KG1 (cell line): Measurements from ENCODE around the gene CCDC187.
"Not testable (repeated sequence)": the region's sequence is repeated elsewhere in the genome, so short reads cannot be mapped to it uniquely, and the experiment has no call there.

Experiments used
- DNase-seq: peaks from one replicate; lab custom pipeline; 2025; lab: John Stamatoyannopoulos, UW

CCDC187 gene

DNA sequence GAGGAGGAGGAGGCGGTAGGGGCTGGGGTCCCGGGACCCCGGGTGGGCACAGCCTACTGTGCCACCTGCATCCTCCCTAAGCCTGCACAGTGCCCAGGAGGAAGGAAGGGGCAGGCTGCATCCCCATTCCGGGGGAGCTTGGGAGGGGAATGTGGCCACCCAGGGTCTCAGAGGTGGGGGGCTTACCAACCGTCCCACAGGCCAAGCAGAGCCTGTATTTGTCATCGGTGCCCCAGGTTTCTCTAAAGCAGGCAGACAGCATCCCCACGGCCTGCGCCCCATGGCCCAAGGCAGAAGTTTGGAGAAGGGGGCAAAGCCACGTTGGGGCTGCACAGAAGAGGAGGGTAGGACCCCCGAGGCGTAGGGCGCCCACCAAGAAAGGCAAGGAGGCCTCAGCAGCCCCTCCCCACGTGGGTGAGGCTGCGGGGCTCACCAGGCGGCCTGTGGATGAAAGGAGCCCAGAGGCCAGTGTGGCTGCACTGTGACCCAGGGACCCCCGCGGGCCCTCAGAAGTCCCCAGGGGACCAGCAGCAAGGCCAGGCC lies 22.9 kb upstream of the CCDC187 start:
- no peak for DNase-seq

DNA sequence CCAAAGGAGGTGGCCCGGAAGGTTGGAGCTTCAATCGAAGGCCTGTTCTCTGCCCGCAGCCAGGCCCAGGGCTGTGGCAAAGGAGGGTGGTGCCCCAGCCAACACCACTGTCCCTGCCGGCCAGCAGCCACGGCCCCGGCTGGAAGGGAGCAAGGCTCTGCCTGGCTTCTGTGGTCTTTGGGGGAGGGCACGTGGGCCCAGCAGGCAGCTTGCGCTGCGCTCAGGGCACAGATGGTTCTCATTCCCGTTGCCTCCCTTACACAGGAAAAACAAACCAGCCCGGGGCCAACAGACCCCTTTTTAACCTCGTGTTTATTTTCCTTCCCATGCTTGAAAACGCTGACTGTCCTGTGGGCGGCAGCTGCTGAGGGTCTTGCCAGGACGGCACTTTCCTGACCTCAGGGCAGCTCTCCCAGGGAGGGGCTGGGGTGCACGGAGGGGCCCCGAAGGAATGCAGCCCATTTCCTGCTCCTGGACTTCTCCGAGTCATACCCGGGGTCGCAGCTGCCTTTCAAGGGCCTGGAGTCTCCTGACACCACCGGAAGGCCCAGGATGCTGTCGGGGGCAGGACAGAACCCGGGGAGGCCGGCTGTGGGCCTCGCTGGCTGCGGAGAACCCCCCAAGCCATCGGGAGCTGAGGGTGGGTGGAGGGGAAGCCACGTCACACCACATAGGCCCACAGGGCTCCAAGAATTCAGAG lies 22.3 kb upstream of the CCDC187 start:
- no peak for DNase-seq

DNA sequence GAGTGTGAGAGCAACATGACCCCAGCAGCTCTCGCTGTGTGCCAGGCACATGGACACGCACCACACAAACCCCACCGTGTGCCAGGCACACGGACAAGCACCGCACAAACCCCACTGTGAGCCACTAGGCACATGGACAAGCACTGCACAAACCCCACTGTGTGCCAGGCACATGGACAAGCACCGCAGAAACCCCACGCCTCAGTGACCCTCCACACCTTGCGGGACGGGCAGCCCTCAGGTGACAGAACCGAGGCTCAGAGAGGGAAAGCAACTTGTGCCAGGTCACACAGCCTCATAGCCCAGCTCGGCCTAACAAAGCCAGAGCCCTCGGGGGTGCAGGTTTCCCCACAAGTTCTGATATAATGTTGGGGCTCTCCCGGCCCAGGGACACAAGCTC lies 21.5 kb upstream of the CCDC187 start:
- DNase-seq: no peak

DNA sequence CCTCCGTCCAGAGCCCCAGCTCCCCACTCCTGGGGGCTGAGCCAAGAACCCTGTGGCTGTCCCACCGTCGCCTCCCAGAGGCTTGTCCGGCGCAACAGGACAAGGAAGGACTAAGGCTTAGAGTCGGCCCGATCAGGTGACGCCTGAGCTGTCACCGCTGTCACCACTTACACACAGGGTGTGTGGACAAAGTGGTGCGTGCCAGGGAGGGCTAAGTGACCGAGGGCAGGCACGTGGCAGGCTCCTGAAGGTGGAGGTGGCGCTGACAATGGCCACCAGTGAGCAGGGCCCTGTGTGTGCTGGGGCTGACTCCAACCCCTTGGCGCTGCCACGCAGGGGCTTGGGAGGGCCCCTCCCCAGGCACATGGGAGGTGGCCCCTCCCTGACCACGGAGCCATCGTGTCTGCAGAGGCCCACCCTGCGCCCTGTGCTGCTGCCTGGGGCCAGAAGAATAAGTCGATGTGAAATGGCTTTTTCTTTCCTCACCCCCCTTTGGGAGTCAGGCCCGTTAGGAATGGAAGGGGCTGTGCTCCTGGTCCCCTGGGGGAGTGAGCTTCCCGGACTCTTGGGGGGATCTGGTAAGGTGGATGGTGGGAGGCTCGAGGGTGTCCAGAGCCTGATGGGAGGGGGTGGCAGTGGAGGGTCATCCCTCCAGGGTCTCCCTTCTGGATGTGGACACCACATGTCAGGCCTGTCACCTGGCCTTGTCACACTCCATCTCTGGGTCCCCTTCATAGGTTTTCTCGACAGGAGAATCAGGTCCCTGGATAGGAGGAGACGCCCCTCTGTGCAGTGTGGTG lies 20.8 kb upstream of the CCDC187 start:
- DNase-seq: no peak

DNA sequence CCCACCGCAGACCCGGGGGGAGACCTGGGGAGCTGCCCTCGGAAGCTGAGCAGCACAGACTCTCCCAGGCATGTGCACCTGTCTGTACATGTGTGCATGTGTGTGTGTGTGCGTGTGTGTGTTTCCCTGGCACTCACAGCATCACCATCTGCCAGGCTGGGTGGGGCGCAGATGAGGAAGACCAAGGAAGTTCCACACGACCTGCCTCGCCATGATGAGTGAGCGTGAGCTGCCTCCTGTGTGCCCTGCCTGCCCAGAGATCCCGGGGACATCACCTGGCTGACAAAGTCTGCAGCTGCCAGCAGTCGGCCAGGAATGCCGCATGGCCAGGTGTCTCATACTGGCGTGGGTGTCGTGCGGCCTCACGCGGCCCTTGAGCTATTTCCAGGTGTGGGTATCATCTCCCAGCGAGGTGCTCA lies 19.5 kb upstream of the CCDC187 start:
- DNase-seq: no peak

DNA sequence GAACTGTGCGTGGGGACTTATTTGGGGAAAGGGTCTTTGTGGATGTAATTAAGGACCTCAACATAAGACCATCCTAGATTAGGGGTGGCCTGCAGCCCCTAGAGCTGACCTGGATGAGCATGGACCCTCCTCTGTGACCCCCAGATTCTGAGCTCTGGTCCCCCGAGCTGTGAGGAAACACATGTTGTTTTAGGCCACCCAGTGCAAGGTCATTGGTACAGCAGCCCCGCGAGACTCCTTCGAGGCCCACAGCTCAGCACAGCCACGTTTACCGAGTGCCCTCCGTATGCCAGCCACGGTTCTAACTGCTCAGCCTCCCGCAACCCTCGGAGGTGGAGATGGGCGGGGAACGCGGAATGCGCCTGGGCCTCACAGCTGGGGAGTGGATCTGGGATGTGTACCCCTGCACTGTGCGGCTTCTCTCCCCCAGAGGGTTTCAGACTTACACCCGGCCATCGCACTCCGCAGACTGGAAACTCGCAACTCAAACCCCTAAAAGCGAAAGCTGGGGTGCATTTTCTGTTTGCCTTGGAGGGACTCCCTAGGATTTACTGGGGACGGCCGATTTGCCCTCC lies 18.9 kb upstream of the CCDC187 start:
- DNase-seq: no peak

DNA sequence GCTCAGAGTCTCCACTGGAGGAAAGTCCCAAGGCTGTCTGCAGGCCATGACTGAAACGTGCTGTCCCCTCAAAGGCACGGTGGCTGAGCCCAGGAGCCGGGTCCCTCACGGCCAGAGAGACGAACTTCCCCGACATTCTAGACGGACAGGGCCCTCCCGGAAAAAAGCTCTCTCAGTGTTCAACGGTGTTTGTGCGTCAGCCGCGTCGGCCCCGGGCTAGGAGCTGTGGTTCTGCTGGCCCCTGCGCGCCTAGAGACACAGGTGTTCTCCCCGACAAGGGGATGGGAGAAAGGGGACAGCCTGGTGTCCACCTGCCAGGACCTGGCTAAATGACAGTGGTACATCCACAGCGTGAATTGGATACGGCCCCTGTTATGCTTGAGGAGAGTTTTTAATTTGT lies 17.7 kb upstream of the CCDC187 start:
- no peak for DNase-seq

DNA sequence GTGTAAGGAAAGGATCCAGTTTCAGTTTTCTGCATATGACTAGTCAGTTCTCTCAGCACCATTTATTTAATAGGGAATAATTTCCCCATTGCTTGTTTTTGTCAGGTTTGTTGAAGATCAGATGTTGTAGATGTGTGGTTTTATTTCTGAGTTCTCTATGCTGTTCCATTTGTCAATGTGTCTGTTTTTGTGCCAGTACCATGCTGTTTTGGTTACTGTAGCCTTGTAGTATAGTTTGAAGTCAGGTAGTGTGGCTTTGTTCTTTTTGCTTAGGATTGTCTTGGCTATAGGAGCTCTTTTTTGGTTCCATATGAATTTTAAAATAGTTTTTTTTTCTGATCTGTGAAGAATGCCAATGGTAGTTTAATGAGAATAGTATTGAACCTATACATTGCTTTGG lies 17.1 kb upstream of the CCDC187 start:
- not testable (repeated sequence) for DNase-seq

DNA sequence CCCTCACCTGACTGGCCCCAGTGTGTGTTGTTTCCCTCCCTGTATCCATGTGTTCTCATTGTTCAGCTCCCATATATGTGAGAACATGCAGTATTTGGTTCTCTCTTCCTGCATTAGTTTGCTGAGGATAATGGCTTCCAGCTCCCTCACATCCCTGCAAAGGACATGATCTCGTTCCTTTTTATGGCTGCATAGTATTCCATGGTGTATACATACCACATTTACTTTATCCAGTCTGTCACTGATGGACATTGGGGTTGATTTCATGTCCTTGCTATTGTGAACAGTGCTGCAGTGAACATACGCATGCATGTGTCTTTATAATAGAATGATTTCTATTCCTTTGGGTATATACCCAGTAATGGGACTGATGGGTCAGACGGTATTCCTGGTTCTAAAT lies 16.1 kb upstream of the CCDC187 start:
- not testable (repeated sequence) for DNase-seq

DNA sequence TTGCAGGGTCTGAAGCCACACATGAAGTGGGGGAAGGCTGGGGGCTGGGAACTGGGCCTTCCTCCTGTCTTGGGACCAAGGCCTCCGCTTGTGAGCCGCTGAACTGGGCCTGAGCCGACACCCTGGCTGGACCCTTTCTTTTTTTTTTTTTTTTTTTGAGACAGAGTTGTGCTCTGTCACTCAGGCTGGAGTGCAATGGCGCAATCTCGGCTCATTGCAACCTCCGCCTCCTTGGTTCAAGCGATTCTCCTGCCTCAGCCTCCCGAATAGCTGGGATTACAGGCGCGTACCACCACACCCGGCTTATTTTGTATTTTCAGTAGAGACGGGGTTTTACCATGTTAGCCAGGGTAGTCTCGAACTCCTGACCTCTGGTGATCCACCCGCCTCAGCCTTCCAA lies 15.3 kb upstream of the CCDC187 start:
- DNase-seq: not testable (repeated sequence)

DNA sequence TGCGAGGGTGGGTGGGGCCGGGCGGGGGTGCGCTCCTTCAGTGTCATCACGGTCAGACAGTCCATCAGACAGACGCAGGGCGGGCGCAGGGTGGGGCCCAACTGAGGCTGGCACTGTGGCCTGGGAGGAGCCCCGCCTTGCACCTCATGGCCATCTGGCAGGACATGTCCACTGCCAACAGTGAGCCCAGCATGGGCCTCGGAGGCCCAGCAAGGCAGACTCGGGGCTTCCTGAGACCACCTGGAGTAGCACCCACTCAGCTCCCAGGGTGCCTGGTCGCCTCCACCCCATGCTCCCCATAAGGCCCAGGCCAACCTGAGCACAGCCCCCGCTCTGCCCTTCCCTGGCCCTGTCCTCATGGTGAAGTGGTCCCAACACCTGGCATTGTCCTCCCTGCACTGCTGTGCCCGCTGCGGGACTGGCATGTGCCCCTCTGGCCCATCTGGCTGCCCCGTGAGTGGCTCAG lies 14.9 kb upstream of the CCDC187 start:
- no peak for DNase-seq

DNA sequence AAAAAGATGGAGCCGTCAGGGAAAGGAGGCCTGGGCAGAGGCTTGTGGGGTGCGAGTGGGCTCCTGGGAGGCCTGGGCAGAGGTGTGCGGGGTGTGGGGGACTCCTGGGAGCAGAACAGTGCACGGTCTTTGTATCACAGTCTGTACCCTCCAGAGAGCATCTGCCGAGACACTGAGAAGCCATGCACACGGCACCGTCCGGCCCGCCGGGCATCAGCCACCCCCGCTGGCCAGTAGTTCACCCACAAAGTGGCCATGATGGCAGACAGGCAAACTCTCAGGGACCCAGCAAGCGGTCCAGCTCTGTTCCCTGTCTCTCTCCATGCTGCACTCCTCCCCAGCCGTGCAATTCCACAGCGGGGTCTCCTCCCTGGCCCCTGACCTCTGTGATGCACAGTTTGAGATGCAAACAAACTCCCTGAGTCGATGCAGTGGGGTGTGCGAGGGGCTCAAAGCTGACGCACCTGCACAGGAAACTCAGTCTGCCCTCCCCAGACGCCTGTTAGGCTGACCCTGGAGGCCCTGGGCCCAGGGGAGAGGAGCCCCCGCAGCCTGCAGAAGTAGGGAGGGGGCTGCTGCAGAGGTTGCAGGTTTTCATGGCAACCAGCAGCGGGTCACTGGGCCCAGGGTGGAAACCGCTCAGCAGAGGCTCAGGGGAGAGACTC lies 14.3 kb upstream of the CCDC187 start:
- no peak for DNase-seq

DNA sequence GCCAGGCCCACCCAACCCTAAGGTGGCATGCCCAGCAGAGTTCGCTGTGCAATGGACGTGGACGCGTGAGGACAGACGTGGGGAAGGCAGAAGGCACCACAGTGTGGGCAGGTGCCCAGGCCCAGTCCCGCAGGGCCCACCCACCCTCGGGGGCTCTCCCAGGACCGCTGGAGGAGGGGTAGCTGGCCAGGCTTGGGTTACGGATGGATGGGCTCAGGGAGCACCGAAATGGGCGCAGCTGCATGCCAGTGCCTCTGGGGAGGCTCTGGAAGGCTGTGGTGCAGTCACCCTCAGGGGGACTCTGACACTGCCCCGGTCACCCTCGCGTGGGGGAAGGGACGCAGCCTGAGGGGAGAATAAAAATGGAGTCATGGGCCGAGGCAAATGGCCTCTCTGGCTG lies 13.8 kb upstream of the CCDC187 start:
- no peak for DNase-seq

DNA sequence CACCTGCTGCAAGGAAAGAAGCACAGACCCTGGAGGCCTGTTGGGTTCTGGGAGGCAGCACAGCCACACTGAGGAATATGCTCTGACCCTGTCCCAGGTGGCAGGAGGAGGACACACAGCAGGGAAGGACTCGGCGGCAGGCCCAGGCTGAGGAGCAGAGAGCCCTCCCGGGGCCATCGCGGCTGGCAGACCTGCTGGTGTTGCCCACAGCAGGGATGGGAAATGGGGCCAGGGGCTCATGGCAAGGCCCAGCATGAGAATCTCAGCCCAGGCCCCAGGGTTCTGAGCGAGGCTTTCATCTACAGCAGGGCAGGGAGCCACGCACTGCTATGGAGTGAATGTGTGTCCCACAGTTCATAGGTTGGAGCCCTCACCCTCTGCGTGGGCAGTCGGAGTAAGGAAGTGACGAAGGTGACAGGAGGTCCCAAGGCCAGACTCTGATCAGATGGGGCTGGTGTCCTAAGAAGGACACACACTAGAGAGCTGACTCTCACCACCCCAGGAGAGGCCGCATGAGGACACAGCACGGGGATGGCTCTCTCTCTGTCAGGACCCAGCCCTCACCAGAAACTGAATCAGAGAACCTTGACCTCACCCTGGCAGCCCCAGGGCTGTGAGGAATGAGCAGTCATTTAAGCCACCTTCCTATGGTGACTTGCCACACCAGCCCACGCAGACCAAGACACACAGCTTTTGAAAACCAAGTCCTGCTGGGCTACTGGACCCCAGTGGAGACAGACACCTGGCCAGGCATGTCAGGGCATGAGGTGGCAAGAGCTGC lies 13.2 kb upstream of the CCDC187 start:
- DNase-seq: no peak

DNA sequence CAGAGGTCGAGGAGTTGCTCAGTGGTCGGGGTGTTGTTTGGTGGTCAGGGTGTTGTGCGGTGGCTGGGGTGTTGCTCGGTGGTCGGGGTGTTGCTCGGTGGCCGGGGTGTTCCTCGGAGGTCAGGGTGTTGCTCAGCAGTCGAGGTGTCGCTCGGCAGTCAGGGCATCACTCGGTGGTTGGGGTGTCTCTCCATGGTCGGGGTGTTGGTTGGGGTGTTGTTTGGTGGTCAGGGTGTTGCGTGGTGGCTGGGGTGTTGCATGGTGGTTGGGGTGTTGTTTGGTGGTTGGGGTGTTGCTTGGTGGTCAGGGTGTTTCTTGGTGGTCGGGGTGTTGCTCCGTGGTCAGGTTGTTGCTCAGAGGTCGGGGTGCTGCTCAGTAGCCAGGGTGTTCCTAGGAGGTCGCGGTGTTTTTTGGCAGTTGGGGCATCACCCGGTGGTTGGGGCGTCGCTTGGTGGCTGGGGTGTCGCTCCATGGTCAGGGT lies 12.4 kb upstream of the CCDC187 start:
- DNase-seq: no peak

DNA sequence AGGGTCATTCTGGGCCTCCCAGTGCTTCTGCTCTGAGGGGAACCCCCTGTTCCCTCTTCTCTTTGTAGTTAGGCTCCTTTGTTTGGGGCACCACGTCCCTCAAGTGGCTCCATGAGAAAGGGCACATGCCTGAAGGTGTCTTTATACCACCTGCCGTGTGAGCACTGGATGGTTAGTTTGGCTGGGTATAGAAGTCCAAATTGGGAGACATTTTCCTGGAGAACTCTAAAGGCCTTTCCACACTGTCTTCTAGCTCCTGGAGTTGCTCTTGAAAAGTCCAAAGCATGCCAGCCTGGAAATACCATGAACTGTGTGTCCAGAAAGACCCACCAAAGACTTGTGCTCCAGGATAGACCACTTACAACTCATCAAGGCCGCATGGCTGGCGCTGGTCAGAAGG lies 11.1 kb upstream of the CCDC187 start:
- DNase-seq: no peak

DNA sequence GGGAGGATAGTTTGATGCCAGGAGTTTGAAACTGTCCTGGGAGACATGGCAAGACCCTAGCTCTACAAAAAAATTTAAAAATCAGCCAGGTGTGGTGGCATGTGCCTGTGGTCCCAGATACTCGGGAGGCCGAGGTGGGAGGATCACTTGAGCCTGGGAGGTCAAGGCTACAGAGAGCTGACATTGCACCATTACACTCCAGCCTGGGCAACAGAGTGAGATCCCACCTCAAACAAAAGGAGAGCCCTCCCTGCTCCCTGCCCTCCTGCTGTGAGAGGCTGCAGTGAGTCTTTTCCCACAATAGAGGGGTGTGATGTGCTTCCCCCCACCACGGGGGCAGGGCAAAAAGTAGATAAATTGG lies 10.1 kb upstream of the CCDC187 start:
- no peak for DNase-seq

DNA sequence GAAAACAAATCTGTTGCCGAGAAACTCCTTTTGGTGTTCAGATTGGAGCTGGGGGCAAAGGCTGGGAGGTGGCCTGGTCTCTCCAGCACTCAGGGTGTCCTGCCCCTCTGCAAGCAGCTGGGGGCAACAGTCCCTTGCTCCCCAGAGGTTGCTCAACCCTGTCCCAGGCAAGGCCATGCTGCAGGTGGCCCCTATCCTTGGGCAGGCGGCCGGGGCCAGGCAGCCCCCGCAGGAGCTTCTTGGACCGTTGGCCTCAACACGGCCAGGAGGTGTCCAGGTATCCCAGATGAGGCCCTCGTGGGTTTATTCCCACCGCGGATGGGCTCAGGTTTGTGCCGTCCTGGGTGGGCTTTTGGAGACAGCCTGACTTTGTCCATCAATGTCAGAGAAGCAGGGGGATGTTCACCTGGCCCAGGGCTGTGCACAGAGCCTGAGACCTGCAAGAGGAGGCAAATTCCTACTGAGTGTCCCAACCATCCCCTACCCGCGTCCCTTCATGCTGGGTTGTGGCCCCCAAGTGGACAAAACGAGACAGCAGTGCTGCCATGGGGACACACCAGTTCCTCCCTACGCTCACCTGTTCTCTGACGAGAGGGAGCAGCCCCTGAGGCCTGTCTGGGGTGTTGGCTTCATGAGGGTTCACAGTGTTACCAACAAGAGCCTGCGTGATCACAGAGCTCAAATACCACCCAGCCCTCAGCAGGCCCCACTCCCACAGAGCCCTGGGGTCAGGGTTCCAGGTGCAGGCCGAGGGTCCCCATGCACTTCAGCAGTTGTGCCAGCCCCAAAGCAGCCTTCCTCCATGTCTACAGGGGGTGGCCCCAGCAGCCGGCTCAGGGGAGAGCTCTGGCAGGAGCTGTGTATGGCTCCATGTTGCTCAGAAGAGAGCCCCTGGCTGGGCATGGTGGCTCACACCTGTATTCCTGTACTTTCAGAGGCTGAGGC lies 9.5 kb upstream of the CCDC187 start:
- no peak for DNase-seq

DNA sequence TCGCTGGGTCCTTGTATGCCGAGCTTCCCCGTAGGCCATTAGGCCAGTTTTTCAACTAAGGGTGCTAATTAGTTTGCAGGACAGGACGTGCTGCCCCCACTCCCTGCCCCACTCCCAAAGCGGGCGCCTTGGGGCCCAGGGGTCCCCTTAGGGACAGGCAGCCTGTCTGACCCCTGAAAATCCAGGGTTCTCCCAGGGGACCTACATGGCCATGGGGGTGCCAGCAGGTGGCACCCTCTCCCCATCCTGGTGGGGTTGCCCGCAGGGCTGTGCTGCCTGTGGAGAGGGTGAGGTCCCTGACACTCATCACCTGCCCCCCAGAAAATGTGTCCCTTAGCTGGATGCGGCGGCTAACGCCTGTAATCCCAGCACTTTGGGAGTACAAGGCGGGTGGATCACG lies 8.5 kb upstream of the CCDC187 start:
- DNase-seq: no peak

DNA sequence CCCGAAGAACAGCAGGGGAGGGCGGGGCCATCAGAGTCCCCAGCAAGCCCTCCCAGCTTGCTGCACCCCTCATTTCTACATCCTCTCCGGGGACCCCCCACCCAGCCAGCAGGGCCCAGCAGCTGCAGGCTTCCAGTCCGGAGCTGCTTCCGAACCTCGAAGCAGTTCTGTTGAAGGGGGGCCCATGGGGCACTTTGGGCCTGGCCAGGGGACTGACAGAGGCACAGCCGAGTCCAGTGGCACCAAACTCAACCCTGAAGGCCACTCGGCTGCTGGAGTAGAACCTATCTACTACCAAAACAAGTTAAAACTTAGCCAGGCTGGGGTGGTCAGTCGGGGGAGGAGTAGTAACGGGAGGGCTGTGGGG lies 8.1 kb upstream of the CCDC187 start:
- DNase-seq: no peak
